ENCODE results near the gene ADAR.
"Not testable (repeated sequence)": the region's sequence is repeated elsewhere in the genome, so short reads cannot be mapped to it uniquely, and the experiment has no call there.

The ADAR gene, protein sequence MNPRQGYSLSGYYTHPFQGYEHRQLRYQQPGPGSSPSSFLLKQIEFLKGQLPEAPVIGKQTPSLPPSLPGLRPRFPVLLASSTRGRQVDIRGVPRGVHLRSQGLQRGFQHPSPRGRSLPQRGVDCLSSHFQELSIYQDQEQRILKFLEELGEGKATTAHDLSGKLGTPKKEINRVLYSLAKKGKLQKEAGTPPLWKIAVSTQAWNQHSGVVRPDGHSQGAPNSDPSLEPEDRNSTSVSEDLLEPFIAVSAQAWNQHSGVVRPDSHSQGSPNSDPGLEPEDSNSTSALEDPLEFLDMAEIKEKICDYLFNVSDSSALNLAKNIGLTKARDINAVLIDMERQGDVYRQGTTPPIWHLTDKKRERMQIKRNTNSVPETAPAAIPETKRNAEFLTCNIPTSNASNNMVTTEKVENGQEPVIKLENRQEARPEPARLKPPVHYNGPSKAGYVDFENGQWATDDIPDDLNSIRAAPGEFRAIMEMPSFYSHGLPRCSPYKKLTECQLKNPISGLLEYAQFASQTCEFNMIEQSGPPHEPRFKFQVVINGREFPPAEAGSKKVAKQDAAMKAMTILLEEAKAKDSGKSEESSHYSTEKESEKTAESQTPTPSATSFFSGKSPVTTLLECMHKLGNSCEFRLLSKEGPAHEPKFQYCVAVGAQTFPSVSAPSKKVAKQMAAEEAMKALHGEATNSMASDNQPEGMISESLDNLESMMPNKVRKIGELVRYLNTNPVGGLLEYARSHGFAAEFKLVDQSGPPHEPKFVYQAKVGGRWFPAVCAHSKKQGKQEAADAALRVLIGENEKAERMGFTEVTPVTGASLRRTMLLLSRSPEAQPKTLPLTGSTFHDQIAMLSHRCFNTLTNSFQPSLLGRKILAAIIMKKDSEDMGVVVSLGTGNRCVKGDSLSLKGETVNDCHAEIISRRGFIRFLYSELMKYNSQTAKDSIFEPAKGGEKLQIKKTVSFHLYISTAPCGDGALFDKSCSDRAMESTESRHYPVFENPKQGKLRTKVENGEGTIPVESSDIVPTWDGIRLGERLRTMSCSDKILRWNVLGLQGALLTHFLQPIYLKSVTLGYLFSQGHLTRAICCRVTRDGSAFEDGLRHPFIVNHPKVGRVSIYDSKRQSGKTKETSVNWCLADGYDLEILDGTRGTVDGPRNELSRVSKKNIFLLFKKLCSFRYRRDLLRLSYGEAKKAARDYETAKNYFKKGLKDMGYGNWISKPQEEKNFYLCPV

DNA sequence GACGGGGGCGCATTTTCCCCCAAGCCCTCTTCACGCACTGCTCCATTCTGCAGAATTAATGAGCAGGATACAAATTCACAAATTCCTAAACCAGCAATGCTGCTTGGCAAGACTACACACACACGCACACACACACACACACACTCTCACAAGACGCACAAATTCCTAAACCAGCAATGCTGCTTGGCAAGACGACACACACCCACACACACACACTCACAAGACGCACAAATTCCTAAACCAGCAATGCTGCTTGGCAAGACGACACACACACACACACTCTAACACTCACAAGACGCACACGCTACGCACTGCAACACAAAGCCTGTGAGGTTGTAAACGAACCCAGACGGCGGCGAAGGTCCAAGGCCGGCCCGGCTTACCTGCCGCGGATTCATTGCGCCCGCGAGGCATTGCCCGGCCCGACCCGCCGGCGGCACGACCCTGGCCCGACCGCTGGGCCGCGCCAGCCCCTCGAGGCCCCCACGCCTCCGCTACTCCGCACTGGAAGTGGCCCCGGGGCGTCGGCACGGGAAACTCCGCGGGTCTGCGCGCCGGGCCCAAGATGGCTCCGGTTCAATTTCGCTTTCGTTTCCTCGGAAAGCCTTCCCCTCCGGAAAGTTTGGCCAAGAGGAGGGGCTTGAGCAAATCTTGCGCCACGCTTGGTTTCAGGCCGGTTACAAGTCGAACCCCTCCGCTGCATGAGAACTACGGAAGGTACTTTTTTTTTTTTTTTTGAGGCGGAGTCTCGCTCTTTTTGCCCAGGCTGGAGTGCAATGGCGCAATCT, at the start of gene ADAR:
ADAR (minus strand) TSS at position 578 of the 788 bp plus-strand sequence; CDS start at position 398, 180 bp downstream.
- peak; percentile 81 for DNase-seq (ENCODE audit: low spot score)

DNA sequence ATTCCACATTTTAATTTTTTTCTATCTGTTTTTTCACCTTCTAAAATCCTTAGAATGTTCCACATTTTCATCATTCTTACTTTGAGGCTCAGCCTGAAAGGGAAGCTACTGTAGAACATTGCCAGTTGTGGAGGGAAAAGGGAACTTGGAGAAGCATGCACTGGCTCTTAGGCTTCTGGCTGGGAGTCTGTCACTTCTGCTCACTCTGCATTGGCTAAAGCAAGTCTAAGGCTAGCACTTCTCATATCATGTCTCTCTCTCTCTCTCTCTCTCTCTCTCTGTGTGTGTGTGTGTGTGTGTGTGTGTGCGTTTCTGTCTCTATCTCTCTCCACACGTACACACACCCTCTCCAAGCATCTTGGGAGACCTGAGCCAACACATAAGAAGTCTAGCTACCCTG, 49.6 kb upstream of the ADAR start:
- no peak for DNase-seq (ENCODE audit: low spot score)

DNA sequence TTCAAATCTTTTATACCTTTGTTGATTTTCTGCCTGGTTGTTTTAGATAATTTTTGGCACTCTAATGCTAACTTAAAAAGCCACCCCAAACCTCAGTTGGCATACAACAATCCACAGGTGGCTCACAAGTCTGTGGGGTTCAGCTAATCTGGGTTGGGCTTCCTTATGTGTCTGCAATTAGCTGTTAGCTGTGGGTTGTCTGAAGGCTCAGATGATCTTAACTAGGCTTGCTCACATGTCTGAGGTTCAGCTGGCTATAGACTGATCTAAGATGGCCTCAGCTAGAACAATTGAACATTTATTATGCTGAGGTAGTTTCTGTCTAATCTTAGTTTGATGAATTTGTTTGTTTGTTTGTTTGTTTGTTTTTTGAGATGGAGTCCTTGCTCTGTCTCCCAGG, 44.9 kb upstream of the ADAR start:
- no peak for DNase-seq (ENCODE audit: low spot score)

DNA sequence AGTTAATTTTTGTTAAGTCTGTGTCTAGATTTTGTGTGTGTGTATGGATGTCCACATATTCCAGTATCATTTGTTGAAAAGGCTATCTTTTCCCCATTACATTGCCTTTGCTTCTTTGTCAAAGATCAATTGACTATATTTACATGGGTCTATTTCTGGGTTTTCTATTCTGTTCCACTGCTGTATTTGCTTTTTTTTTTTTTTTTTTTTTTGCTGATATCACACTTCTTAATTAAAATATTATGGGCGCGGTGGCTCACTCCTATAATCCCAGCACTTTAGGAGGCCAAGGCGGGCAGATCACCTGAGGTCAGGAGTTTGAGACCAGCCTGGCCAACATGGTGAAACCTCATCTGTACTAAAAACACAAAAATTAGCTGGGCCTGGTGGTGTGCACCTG, 36.7 kb upstream of the ADAR start:
- not testable (repeated sequence) for DNase-seq (ENCODE audit: low spot score)

DNA sequence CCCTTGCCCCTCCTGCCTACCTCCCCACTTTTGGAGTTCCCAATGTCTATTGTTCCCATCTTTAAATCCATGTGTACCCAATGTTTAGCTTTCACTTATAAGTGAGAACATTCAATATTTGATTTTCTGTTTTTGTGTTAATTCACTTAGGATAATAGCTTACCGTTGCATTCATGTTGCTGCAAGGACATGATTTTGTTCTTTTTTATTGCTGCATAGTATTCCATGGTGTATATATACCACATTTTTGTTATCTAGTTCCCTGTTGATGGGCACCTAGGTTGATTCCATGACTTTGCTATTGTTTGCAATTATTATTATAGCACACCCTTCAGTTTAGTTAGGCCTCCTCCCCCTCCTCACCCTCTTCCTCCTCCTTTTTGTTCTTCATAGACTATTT, 33.5 kb upstream of the ADAR start:
- DNase-seq (ENCODE audit: low spot score) = no peak

DNA sequence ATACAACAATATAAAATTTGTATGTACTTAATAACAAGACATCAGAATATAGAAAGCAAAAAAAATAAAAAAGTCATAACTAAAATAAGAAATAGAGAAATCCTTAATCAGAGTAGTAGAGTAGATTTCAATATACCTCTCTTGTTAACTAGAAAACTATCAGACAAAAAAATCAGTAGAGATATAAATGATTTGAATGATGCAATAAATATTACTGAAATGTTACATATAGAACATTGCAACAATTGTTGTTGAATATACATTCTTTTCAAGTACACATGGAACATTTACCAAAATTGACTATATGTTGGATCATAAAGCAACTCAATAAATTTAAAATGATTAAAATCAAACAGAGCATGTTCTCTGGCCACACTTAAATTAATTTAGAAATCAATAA, 31.9 kb upstream of the ADAR start:
- DNase-seq (ENCODE audit: low spot score) = no peak

DNA sequence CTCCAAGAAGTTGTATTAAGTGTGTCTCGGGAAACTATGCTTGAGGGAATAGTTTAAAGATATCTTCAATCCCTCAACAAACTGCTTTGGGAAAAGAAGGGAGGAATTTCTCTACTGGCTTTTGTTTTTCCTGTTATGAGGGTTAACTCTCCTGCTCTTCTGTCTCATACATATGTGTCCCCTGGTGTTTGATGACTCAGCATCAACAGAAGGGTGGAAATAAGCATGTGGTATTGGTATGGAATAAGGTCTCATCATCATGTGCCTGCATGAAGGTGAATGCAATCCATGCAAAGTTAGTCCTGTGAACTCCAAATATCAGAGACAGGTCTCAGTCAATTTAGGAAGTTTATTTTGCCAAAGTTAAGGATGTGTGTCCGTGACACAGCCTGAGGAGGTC, 27.2 kb upstream of the ADAR start:
- no peak for DNase-seq (ENCODE audit: low spot score)

DNA sequence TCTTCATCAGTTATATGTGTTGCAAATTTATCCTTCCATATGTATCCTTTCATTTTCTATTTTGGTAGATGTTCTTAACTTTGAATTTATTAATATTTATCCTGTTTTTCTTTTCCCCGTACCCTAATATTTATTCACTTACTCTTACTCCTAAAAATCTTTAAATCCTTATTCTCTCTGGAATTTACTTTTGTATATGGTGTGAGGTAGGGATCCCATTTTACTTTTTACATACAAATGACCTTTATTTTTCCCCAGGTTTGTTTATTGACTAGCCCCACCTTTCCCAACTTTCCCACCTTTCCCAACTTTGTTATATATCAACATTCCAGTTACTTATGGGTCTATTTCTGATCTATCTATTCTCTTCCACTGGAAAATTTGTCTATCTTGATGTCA, 21.7 kb upstream of the ADAR start:
- DNase-seq (ENCODE audit: low spot score) = no peak

DNA sequence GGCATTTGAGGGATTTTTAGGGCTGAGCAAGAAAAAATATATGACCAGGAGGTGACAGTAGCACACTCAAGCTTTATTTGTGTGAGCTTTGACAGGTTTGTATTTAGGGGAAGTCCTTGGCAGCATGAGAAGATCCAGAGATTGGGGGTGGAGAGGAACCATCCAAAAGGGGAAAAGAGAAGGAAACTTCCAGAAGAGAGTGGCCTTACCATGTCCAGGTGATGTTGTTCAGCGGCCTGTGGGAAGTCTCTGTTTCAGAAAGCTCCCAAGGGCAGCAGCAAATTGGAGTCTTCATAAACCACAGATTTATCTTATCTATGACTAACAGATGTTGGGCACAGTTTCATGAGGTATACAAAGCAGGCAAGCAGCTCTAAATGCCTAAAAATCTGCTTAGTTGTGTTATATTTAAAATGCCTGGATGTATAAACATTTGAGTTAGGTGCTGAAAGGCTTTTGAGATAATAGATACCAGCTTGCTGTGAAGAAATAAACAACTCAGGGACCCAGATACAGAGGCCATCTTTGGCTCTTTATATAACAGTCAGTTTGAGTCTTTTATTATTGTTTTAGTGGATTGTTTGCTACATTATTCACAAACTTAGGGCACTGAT, 21.2 kb upstream of the ADAR start:
- no peak for DNase-seq (ENCODE audit: low spot score)

DNA sequence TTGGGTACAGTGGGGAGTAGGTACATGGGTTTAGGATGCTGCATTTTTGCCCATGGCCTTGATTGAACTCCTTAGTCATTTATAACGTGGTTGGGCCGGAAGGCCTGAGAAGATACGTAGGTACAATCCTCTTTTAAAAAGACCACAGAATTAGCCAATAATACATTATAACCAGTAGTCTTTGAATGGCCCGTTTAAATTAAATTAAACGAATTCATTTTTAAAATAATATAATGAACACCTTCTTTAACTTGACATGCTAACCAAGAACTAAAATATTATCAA, 20.1 kb upstream of the ADAR start:
- DNase-seq (ENCODE audit: low spot score) = no peak

DNA sequence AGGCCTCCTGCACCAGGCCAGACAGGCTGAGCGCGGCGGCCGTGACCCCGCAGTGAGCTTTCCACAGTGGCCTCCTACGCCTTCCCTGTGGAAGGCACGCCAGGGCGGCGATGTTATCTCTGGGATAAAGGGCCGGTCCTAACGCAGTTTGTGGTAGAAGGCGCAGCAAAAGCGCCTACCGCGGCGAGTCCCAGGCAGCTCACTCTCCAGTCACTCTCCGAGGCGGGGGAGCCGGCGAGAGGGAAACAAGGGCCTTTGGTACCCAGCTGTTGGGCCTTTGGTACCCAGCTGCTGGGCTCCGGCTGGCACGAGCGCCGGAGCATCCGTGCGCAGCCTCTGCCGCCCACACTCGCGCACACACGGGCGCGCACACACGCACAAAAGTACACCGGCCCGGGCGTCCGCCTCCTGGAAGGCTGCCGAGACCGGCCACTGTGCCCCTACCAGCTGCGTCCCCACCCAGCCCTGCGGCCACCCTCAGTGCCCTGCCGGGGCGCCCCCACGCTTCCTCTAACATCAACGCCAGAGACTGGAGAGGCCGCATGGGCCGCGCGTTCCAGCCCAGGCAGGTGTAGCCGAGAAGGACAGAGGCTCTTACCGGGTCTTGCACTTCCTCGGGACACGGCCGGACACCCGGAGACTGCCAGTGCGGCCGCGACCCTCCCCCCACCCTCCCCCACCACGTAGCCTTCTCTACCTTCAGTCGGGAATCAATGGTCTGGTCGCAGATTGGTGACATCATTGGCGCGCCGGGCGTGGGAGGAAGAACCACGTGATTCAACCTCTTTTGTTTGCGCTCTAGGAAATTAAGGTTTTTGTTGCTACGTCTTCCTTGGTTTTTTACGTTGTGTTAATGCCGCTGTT, 19.5 kb upstream of the ADAR start:
- DNase-seq (ENCODE audit: low spot score) = peak; percentile 94

DNA sequence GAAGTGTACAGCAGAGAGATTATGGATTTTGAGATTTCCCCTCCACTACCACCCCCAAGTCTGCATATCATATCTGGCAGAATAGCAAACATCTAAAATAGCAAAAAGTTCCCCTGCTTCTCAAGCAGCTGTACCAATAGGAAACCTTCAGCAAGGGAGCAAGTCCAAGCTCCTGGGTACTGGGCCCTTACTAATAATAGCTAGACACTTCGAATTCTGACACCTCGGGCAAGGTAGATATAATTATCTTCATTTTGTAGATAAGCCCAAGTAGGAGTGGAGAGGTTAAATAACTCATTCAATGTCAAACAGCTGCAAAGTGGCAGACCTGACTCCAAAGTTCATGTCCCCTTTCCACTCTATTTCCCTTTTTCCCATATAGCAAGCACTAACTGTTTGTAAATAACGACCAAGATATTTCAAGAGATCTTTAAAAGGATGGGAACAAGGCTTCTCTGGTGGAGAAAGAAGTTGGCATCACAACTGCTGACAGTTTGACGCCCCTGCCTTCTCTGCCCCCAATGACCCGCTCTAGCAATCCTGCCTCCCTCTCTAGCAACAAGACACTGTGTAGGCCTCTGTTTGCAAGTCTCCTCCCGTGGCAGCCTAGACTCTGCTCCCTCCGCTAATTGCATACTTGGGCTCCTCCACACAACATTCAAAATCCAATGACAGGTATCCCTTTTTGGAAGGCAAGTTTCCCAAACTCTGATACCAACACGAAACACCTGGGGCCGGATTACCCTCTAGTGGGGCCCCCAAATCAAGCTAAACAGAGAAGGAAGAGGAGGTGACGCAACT, 18.7 kb upstream of the ADAR start:
- no peak for DNase-seq (ENCODE audit: low spot score)

DNA sequence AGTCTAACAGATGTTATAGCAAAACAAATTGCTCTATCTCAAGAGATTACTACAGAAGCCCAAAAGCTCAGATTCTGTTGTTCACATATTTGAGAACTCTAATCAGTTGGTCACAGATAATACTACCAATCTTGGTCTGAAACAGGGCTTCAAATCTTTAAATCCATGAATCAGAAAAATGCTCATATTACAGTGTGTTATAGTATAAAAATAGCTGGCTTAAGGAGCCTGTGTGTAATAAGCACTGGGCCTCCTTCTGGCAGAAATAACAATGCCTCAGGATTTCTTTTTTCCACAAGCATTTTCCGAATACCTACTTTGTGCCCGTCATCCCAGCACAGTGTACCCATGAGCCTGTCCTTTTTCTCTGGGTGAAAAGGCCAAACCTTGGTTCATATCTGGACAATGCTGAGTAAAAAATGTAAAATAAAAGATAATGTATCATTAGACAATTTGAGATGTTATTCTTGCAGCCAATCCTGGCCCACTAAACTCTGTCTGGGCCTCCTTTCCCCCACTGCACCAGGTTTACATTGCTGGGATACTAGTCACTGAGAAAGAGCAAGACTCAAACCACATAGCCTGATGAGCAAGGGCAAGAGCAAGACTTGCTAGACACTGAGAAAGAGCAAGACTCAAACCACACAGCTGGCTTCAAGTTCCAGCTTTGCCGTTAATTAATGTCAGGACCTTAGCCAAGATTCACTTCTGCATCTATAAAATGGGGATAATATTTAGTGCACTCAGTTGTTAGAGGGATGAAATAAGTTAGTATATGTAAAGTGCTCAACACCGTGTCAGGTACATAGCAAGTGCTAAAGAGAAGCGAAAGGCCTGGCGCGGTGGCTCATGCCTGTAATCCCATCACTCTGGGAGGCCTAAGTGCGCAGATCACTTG, 17.0 kb upstream of the ADAR start:
- no peak for DNase-seq (ENCODE audit: low spot score)

DNA sequence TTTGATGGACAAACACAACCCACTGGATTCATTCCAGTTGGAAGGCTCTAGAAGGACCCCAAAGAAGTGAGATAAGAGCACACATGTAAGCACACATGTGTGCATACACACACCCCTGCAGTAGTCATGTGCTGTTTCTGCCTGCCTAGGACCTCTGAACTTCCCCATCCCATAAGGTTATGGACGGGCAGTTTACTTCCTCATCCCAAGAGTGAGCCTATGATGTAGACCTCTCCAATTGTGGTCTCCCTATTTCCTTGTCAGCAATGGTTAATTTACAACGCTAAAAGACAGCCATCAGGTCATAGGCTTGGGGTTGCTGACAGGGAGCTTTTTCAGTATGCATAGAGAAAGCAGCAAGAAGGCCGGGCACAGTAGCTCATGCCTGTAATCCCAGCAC, 15.4 kb upstream of the ADAR start:
- DNase-seq (ENCODE audit: low spot score) = no peak

DNA sequence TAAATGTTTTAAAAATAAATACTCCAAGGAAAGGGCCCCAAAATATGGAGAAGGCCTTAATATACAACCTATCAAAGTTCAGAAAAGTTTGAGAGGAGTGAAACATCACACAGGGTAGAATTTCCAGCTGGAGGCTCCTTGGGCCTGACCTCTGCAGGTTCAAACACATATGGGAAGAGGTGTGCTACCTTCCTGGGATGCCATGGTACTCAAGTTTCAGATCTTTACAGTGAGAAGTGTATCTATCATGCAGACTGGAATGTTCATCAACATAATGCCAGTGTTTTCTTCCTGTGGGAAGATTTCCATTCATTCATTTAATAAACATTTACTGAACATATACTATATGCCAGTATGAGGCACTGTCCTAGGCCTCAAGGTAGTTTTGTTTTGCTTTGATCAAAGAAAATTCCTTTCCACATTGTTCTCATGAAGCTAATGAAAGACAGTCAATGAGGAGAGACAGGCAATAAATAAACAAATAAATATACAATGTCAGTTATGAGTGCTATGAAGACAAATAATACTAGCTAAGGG, 14.6 kb upstream of the ADAR start:
- DNase-seq (ENCODE audit: low spot score) = no peak

DNA sequence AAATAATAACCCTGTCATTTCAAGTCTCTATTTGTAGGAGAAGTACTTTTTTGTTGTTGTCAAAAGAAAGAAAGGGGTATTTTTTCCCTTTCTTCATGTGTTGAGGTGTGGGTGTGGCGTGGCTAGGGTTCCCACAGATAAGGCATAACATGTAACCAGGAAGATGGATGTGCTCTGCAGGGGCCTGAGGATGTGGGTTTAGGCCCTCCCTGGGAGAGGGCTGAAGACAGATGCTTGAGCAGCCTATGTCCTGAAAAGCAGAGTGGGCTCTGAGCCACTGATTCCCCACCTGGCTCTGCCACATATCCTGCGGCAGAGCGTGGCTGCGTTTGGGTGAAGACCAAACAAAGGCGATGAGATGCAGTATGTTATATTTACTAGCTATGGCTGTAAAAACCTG, 13.9 kb upstream of the ADAR start:
- DNase-seq (ENCODE audit: low spot score) = no peak

DNA sequence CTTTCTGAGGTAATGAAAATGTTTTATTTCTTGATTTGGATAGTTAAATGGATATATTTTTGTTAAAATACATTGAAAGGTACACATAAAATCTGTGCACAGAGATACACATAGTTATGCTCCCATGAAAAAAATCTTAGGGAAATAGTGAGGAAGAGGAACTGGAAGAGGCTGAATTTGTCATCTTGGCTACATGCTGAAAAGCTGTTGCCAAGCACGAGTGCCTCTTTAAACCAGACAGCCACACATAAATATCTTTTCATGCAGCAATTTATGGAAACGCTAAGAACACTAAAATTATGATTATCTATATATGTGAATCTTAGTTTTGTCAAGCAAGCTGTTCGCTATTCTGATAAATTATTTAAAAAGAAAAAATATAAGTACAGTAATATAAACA, 12.8 kb upstream of the ADAR start:
- DNase-seq (ENCODE audit: low spot score) = no peak

DNA sequence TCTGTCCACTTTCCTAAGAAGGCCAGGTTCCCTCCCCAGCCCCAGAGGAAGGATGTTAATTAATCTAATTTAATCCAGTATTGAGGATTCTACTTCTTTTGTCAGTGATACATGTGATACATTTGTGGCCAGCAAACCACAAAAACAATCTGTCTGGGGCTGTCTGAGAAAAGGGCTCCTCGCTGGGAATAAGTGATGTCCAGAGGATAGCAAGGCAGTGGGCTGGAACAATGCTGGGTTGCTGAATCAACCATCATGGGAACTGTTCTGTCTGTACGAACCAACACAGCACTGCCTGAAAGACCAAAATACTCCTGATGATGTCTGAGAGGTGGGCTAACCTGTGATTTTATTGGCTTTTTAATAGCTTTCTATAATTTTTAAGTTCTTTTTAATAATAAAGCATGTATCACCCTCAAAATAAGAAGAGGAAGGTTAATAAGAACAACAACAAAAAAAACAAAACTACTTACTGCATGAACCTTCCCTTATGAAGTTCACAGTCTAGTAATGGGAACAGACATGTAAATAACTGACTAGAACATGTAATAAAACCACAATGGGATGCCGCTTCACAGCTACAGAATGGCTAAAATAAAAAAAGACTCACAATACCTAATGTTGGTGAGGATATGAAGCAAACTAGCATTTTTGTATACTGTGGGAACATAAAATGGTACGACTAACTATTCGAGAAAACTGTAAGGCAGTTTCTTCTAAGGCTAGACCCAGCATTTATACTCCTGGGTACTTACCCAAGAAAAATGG, 11.4 kb upstream of the ADAR start:
- DNase-seq (ENCODE audit: low spot score) = no peak

Data from ecto neural progenitor cell (in vitro differentiated cells).